GM21390 (cell line): Measurements from ENCODE around the gene ZNF346.

ENCODE experiments used
- ATAC-seq: cut with Tn5 transposase; IDR thresholded peaks from one replicate; pipeline ENCODE4 v1.9.1; 2021; ENCODE audit not compliant: unreplicated experiment

Gene ZNF346

GRCh38 chr5:177093803-177094202 is 71.3 kb downstream of the ZNF346 start:
- no peak for ATAC-seq

DNA sequence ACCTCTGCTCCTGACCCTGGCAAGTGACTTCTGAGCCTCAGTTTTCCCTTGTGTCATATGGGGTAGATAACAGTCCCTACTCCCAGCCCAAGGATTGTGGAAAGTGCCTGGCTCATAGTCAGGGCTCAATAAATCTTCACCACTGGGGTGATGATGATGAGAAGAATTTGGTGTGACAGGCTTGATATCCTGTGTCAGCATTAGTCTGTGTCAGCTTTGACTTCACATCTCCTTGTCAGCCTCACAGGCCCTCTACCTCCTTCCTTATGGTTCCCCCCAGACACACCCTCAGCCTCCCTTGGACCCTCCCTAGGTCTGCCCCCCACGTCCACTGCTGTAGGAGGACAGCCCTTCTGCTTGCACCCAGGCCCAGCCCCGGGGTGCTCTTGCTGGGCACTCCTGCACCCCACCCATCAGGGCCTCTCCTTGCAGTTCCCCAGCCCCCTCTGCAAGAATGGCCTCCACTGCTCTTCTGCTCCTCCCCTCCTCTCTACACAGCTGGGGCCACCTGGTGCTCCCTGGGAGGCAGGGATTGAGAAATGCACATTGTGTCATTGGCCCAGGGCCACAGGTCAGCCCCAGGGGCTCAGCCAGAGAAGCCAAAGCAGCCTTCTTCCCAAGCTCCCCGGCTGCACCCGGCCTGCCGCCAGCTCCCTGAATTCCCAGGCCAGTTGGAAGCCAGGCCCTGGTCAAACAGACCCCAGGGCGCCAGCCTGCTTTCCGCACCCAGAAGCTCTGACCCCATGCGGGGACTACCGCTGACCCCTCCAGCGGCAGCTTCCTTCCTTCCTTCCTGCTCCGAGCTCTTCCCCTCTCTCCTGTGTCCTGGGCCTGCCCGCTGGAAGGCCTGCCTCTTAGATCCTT is 72.0 kb downstream of the ZNF346 start:
- ATAC-seq = no peak

DNA sequence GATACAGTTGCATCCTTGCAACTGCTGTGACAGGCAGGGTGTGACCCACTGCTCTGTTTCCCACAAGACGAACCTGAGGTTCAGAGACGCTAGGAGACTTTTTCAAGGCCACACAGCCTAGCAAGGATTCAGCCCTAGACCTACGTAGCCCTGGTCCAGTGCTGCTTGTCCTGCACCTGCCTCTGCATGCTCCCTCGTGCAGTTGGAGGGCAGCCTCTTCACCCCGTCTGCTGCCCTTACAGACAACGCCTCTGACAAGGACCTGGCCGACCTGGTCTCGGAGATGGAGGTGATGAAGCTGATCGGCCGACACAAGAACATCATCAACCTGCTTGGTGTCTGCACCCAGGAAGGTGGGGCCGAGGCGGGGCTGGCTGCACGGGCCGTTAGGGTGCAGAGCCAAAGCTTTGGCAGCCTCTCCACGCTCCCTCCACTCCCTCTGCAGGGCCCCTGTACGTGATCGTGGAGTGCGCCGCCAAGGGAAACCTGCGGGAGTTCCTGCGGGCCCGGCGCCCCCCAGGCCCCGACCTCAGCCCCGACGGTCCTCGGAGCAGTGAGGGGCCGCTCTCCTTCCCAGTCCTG is 72.7 kb downstream of the ZNF346 start:
- ATAC-seq = no peak

GRCh38 chr5:177096162-177097015 is 73.9 kb downstream of the ZNF346 start:
- ATAC-seq = no peak

GRCh38 chr5:177097016-177097985 is 74.8 kb downstream of the ZNF346 start:
- no peak for ATAC-seq

GRCh38 chr5:177098120-177098469 is 75.6 kb downstream of the ZNF346 start:
- no peak for ATAC-seq

- no peak for ATAC-seq
Observed at GRCh38 chr5:177098470-177099141, 76.1 kb downstream of the ZNF346 start.

- no peak for ATAC-seq
Observed at GRCh38 chr5:177099422-177100093, 77.1 kb downstream of the ZNF346 start.

GRCh38 chr5:177100714-177101121 is 78.2 kb downstream of the ZNF346 start:
- no peak for ATAC-seq

DNA sequence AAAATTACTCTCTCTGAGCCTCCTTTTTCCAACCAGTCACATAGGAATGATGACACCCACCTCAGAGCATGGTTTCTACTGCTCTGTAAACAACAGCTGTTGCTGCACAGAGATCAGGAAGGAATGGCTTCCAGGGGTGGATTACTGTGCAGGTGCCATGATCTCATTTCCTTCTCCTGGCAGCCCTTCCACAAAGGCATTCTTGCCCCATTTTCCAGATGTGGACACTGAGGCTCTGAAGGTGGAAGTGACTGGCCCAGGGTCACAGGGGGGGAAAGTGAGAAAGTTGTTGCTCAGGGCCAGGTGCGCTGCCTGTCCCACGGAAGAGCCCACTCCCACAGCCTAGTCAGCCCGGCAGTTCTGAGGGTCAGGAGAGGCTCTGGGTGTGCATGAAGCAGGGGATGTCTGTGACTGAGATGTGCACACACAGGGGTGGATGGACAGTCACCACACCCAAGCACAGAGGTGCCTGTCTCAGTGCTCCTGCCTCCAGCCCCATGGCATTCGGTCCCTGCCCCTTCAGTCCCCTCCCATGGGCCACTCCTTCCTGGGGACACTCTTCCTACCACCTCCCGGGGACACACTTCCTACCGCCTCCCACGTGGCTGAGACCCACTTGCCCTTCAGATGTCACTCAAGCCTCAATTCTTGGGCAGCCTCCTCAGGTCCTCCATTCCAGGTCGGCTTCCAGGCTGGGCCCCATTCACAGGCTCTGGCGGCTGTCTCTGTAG is 81.2 kb downstream of the ZNF346 start:
- ATAC-seq = no peak

GRCh38 chr5:177105691-177106476 is 83.4 kb downstream of the ZNF346 start:
- no peak for ATAC-seq

- no peak for ATAC-seq
Observed at GRCh38 chr5:177107159-177107558, 84.7 kb downstream of the ZNF346 start.

GRCh38 chr5:177109810-177110209 is 87.3 kb downstream of the ZNF346 start:
- ATAC-seq = no peak

- peak; percentile 49 for ATAC-seq
Observed at GRCh38 chr5:177111720-177112394, 89.4 kb downstream of the ZNF346 start.

DNA sequence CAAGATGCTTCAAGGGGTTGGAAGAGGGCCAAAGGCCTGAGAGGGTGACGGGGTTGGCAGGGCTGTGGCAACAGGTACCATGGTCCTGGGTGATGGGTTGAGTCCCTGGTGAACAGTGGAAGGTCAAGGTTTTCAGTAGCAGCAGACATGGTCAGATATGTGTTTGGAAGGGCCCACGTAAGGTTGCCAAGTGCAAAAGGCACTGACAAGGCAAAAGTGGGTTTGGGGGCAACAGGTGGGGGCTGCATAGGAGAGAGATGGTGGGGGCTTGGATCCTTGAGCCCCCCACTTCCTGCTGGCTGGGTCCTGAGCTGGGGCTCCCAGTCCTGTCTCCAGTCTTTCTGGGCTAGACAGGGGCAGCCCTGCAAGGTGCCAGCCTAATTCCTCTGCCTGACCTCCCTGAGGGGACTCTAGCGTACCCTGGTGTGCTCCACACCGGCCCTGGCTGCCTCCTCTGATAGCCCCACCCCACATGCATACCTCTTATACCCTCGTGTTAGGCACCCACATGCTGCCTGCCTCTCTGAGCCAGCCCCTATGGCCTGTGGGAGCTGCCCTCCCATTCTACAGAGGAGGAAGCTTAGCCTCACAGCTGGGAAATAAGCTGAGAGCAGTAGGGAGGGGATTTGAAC is 90.2 kb downstream of the ZNF346 start:
- no peak for ATAC-seq

GRCh38 chr5:177113566-177114424 is 91.3 kb downstream of the ZNF346 start:
- ATAC-seq = no peak
